Endothelial cell of umbilical vein (primary cell): ENCODE results near the gene DKKL1. TPM values are rescaled to one million over a fixed set of nuclear protein-coding genes. Genes with fewer than 3 reads are reported as not detected.

Source experiments
- BruUV-seq: library from RNA; stranded (reverse); fragments of 400-500 nt; replicated peaks from 2 replicates; lab custom pipeline; 2021; lab: Mats Ljungman, UMichigan
- CTCF ChIA-PET: fragments of 300-600, 350-600 bp; sonication (Branson Sonifier 250); formaldehyde crosslinking; loops from one replicate; lab custom pipeline; 2021; ENCODE audit warnings: antibody characterized with exemption, inconsistent platforms; lab: Charles Lee
- POLR2A ChIA-PET: fragments of 300-600, 350-600 bp; sonication (Branson Sonifier 250); formaldehyde crosslinking; loops from one replicate; lab custom pipeline; 2021; ENCODE audit warnings: antibody characterized with exemption, inconsistent platforms; lab: Charles Lee
- DNase-seq: peaks from one replicate; pipeline ENCODE4 v3.0.0-alpha.2; 2011; ENCODE audit warnings: low read depth, low spot score
- FAIRE-seq: peaks from 2 replicates; lab custom pipeline; 2011; peaks lifted over from hg19 to GRCh38; lab: Jason Lieb, UNC
- H2AFZ ChIP-seq: 2 replicates; pipeline ENCODE4 v1.6.0; 2012; ENCODE audit warnings: low read depth, low read length, control low read depth, inconsistent platforms
- H3K27ac ChIP-seq: 2 replicates; pipeline ENCODE4 v1.5.1; 2011; ENCODE audit warnings: low read depth, mild to moderate bottlenecking, control low read depth, low read length, moderate library complexity; ENCODE audit not compliant: insufficient read depth
- H3K27me3 ChIP-seq, 2 experiments: 2 replicates each; pipeline versions ENCODE4 v1.6.0 to v1.6.1; 2011; ENCODE audit warnings: low read length in 2 of 2, mixed read lengths in 1 of 2; ENCODE audit not compliant: control insufficient read depth in 2 of 2, insufficient read depth in 2 of 2
- H3K36me3 ChIP-seq, 2 experiments: 2 replicates in 1 of 2; 3 replicates in 1 of 2; pipeline ENCODE4 v1.5.1; 2011; ENCODE audit warnings: low read length in 2 of 2, mild to moderate bottlenecking in 1 of 2, moderate library complexity in 1 of 2; ENCODE audit not compliant: control insufficient read depth in 2 of 2, insufficient read depth in 2 of 2; ENCODE audit errors: extremely low read depth in 1 of 2
- H3K4me1 ChIP-seq: 3 replicates; pipeline ENCODE4 v1.5.1; 2011; ENCODE audit warnings: mild to moderate bottlenecking, low read length; ENCODE audit not compliant: control insufficient read depth, insufficient read depth; ENCODE audit errors: extremely low read depth
- H3K4me2 ChIP-seq: 2 replicates; pipeline ENCODE4 v1.6.1; 2011; ENCODE audit warnings: low read length, control low read depth, mixed read lengths; ENCODE audit not compliant: insufficient read depth
- H3K4me3 ChIP-seq, 3 experiments: fragments of 200-600 bp in 1 of 3; sonication (generic), shearing (Covaris generic) in 1 of 3; replicated peaks in 1 of 3; 2 replicates each; pipeline ENCODE4 v1.5.1; 2011 to 2016; ENCODE audit warnings: control low read depth in 3 of 3, low read length in 3 of 3, mild to moderate bottlenecking in 2 of 3, inconsistent platforms in 1 of 3, low read depth in 1 of 3, moderate library complexity in 1 of 3; ENCODE audit not compliant: insufficient read depth in 1 of 3
- H3K79me2 ChIP-seq: 2 replicates; pipeline ENCODE4 v1.6.0; 2012; ENCODE audit warnings: low read length, inconsistent platforms; ENCODE audit not compliant: control insufficient read depth, insufficient read depth
- H3K9ac ChIP-seq: replicated peaks from 2 replicates; pipeline ENCODE3; 2011; ENCODE audit warnings: low read length, control low read depth; ENCODE audit not compliant: insufficient read depth; ENCODE audit errors: extremely low read depth
- H3K9me1 ChIP-seq: replicated peaks from 3 replicates; pipeline ENCODE4 v1.6.0; 2011; ENCODE audit warnings: mild to moderate bottlenecking, low read length; ENCODE audit not compliant: control insufficient read depth, insufficient read depth; ENCODE audit errors: extremely low read depth
- H3K9me3 ChIP-seq: replicated peaks from 2 replicates; pipeline ENCODE4 v1.5.1; 2012; ENCODE audit warnings: low read length, inconsistent platforms; ENCODE audit not compliant: control insufficient read depth, insufficient read depth
- H4K20me1 ChIP-seq: replicated peaks from 2 replicates; pipeline ENCODE3; 2011; ENCODE audit warnings: mild to moderate bottlenecking, low read length; ENCODE audit not compliant: control insufficient read depth, insufficient read depth; ENCODE audit errors: extremely low read depth
- CTCF ChIP-seq, 2 donors: IDR thresholded peaks; 1 replicate in 1 of 2; 2 replicates in 1 of 2; pipeline ENCODE4 v1.5.1; 2011; ENCODE audit warnings: low read length in 2 of 2, mild to moderate bottlenecking in 2 of 2, moderate library complexity in 2 of 2, control low read depth in 1 of 2, inconsistent platforms in 1 of 2, low read depth in 1 of 2; ENCODE audit not compliant: insufficient read depth in 1 of 2; ENCODE audit errors: extremely low read depth in 1 of 2
- EZH2 ChIP-seq: IDR thresholded peaks from 2 replicates; pipeline ENCODE4 v1.6.1; 2012; ENCODE audit warnings: borderline replicate concordance, low read depth, mild to moderate bottlenecking, moderate library complexity, low read length, inconsistent platforms; ENCODE audit not compliant: severe bottlenecking
- FOS ChIP-seq: IDR thresholded peaks from 2 replicates; pipeline ENCODE4 v1.6.1; 2011; ENCODE audit warnings: mild to moderate bottlenecking, low read length, moderate library complexity, borderline replicate concordance; ENCODE audit not compliant: insufficient read depth
- GATA2 ChIP-seq: IDR thresholded peaks from 2 replicates; pipeline ENCODE4 v1.7.0; 2011; ENCODE audit warnings: low read depth, mild to moderate bottlenecking, moderate library complexity, mixed read lengths, low read length; ENCODE audit not compliant: insufficient read length, insufficient read depth
- JUN ChIP-seq: IDR thresholded peaks from 2 replicates; pipeline ENCODE4 v1.6.1; 2011; ENCODE audit warnings: borderline replicate concordance, low read depth; ENCODE audit not compliant: insufficient read length, insufficient read depth
- MAX ChIP-seq: IDR thresholded peaks from 2 replicates; pipeline ENCODE4 v1.6.1; 2011; ENCODE audit not compliant: insufficient read depth, insufficient read length
- MYC ChIP-seq: IDR thresholded peaks from one replicate; pipeline ENCODE4 v1.6.1; 2011; ENCODE audit warnings: mild to moderate bottlenecking, low read depth, low read length
- POLR2A ChIP-seq: IDR thresholded peaks from 2 replicates; pipeline ENCODE4 v1.6.1; 2012; ENCODE audit warnings: low read depth, mild to moderate bottlenecking, control low read depth, low read length
- POLR2AphosphoS5 ChIP-seq: IDR thresholded peaks from 2 replicates; pipeline ENCODE4 v1.6.1; 2012; ENCODE audit warnings: low read depth, mild to moderate bottlenecking, control low read depth, low read length, moderate library complexity; ENCODE audit not compliant: insufficient read depth
- dilution Hi-C: fragments of 300-500 bp; cut with MboI; formaldehyde crosslinking; loops from one replicate; pipeline ENCODE4 v1.15.0; 2019; ENCODE audit warnings: low sequenced_read_pairs; ENCODE audit not compliant: extremely low pct_ligation_motif_present
- intact Hi-C: fragments of 100-400 bp; cut with micrococcal nuclease; formaldehyde crosslinking; loops from one replicate; pipeline ENCODE4 v1.10.0; 2022
- polyA plus RNA-seq, 4 experiments: library from polyadenylated mRNA; depleted of rRNA in 3 of 4; stranded (reverse) in 3 of 4; unstranded in 1 of 4; fragments of >200 nt; gene quantifications; 2 replicates each; pipeline versions ENCODE4 v1.2.1 to v1.2.3, GENCODE V29; 2011 to 2012; ENCODE audit warnings: missing spikeins in 1 of 4
- total RNA-seq: library from RNA; stranded (reverse); gene quantifications from 2 replicates; pipeline ENCODE4 v1.2.3, GENCODE V29; 2021

The DKKL1 gene
- total and polyA plus RNA-seq, 2 donors (not counting 3 experiments of a cell fraction or from before 2014, with no cell fraction given), result 0.21 TPM; not detected in 1

- CTCF ChIA-PET, result interaction anchor here (1.0 to 3.5 kb wide), 2 partner anchors 10 to 11 kb away, joined by 3 to 15 read pairs; no protein-coding TSS in a partner anchor
- Histone ChIP-seq H3K27me3 (no peaks in the 10 kb centered on the region), H3K9me1 (no peaks in the 10 kb centered on the region), H3K4me3 (no peak overlapping the region), H3K4me2 (no peak overlapping the region), H3K4me1 (peaks cover 20% of the 10 kb centered on the region), H3K9ac (no peak overlapping the region), H3K79me2 (no peaks in the 10 kb centered on the region), H2AFZ (no peak overlapping the region), H4K20me1 (no peaks in the 10 kb centered on the region), H3K36me3 (peaks cover 2 to 9% of the 10 kb centered on the region in 2 experiments), H3K9me3 (no peaks in the 10 kb centered on the region), H3K27ac (no peak overlapping the region)
- no peak for FAIRE-seq
- no TSS peak for BruUV-seq
- intact Hi-C loops (no loop called here), dilution Hi-C loops (no loop called here)
- POLR2A ChIA-PET, result no interaction called here
- DNase-seq, result no peak
- no peak for TF ChIP-seq MYC
- no peak for TF ChIP-seq GATA2
- no peak for TF ChIP-seq EZH2
- TF ChIP-seq POLR2A, result no peak
- TF ChIP-seq CTCF (IDR thresholded peaks at IDR 0.05; ENCODE audit: extremely low read depth in 1 of 2, insufficient read depth in 1 of 2, low read depth in 1 of 2, low read length in 2 of 2), result no peak
- TF ChIP-seq FOS, result no peak
- peak; percentile 10 for TF ChIP-seq POLR2AphosphoS5
- TF ChIP-seq JUN, result no peak
- TF ChIP-seq MAX, result no peak
These were observed 26.2 kb upstream of the DKKL1 start for GRCh38 chr19:49337267-49338022.
